VCaP (cell line): Measurements from ENCODE around the gene PPP5C.

ENCODE experiments used
- H3K27ac ChIP-seq: fragments of 450-650 bp; 2 replicates; pipeline ENCODE4 v1.5.1; 2017
- CTCF ChIP-seq: fragments of 450-650 bp; conservative IDR thresholded peaks from 2 replicates; pipeline ENCODE4 v1.5.1; 2017; ENCODE audit warnings: mild to moderate bottlenecking, moderate library complexity

The PPP5C gene

DNA sequence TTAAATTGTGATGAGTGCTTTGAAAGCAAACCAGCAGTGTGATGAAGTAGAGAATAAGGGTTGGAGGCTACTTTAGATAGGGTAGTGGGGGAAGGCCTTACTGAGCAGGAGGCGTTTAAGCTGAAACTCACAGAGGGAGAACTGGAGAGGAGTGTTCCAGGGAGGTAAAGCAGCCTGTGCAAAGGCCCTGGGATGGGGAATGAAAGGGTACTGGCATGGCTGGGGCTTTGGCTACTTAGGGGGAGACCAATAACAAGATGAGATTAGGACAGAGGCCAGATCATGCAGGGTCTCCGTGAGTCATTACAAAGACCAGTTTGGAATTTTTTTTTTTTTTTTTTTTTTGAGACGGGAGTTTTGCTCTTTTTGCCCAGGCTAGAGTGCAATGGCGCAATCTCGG is 1.1 kb downstream of the PPP5C start:
- peak overlapping the region; percentile 93; the same call in 1 of the 2 replicates for H3K27ac ChIP-seq
- no peak for TF ChIP-seq CTCF

GRCh38 chr19:46349311-46349993 is 2.6 kb downstream of the PPP5C start:
- TF ChIP-seq CTCF = no peak
- peak overlapping the region; percentile 65 for H3K27ac ChIP-seq

DNA sequence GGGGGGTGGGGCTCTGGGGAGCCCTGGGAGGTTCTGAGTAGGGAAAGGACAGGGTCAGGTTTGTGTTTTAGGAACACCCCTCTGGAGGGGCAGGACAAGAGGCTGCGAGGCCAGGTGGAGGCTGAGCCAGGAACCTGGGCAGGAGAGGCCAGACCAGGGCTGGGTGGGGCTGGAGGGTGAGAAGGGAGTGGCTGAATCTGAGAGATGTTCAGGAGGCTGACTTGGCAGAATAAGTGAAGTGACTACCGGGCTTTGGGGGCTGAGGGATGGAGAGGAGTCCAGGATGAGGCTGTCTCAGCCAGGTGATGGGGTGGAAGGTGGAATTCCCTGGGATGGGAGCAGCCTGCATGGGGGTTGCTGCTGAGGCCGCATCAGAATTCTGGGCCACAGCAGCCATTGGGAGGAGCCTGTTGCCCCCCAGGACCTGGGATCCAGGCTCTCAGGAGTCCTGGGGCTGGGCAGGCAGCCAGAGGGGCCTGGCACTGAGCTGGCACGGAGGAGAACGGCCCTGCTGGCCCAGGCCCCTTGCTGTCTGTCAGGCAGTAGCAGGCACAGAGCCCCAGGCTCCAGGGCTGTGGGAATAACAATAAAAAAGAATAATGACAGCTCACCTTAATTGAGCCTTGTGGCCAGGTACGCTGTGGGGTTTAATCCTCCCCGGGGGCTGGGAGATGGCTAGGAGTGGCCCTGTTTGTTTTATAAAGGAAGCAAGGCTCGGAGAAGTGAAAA is 3.3 kb downstream of the PPP5C start:
- no peak for TF ChIP-seq CTCF
- H3K27ac ChIP-seq = peak overlapping the region; percentile 65

DNA sequence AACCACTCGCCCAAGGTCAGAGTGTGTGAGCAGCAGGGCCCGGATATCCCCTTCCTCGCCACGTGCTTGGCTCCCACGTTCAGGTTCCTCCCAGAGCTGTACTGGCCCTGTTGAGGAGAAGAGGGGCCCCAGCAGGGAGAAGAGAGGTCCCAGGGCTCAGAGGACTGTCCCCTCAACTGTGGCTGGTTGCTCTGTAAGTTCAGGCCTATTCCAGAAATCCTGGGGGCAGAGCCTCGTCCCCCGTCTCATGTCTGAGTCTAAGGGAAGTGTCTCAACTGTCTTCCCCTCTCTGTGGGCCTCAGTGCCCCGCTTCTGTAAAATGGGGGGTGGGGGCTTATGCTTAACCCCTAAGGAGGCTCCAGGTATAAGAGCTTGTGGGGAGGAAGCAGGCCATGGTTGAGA is 3.9 kb downstream of the PPP5C start:
- H3K27ac ChIP-seq = peak overlapping the region; percentile 65
- TF ChIP-seq CTCF = no peak

DNA sequence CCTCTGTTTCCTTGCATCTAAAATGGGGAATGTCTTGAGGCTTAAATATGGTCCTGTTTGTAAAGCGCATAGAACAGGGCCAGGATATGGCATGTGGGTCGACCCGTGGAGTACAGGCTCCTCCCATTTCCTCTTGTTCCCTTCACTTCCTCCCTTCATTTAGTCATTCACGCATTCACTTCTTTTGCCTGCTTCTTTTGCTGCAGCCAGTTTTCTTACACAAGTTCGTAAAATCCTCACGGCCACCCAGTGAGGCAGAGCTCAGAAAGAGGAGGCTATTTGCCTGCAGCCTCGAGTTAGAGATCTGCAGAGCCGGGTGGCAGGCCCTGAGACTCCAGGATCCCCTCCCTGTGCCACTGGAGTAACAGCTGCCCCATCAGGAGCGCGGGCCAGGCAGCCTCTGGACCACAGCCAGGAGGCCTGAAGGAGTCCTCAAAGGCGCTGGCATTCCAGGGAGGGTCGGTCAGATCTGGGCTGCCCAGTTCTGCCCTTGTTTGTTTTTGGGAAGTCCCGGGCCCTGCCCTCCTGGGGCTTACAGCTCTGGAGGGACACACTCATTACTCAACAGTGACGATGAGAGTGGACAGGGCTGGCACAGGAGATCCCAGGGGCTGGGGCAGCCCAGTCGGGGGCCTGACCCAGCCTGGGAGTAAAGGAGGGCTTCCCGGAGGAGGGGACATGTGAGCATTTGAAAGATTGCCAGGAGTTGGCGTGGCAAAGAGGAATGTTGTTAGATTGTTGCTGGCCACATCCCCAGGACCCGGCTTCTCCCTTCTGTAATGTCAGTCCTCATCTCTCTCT is 4.6 kb downstream of the PPP5C start:
- TF ChIP-seq CTCF = no peak
- H3K27ac ChIP-seq = peak overlapping the region; percentile 65

GRCh38 chr19:46353730-46354528 is 7.0 kb downstream of the PPP5C start:
- TF ChIP-seq CTCF = no peak
- H3K27ac ChIP-seq = no peak overlapping the region
